Stimulated activated CD4-positive, alpha-beta T cell treated with anti-CD3 and anti-CD28 coated beads, Interleukin-15, amount 100 ng/mL, for 48 hours (primary cell): ENCODE measurements around the gene USP32.
A peak's percentile ranks its signal among the peaks of the same experiment; 100 is the strongest.

Experiments used
- DNase-seq, 2 donors: peaks; one replicate each; pipeline ENCODE4 v3.0.0-alpha.2; 2020; ENCODE audit warnings: low read depth in 2 of 2

Gene USP32

DNA sequence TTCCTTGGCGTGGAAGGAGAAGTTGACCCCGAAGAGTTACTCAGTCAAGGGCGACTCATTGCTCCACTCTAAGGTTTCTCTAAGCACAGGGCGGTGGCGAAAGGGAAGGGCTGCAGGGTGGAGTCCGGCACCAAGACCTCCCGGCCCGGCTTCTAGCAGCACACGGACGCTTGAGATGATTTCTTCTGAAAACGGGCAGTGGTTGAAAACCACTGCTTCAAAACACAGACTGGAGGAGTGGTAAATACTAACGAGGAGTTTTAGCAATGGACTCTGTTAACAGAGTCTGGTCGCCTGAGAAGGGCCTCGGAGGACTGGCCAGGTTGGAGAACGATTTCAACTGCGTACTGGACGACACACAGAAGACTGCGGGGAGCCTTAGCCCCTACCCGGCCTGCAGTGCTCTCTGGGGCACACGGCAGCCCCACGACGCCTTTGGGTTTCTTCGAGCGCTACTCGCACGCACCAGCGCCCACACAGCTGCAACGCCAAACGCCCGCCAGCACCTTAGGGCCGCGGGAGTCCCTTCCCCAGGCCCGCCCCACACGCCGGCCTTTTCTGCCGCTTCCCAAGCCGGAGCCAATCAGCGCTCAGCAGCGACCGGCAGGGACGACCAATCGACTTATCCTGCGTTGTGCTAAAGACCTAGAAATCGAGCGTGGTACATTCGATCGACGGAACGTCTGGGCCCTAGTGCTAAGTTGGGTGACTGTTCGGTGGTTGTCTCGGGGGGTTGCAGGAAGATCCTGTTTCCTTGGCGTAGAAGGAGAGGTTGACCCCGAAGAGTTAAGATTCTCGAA, 256.6 kb downstream of the USP32 start:
- peak; percentile 81 to 83 for DNase-seq

GRCh38 chr17:60134396-60135150, 257.4 kb downstream of the USP32 start:
- no peak for DNase-seq

- DNase-seq: no peak
Measured at GRCh38 chr17:60130466-60130865, 261.5 kb downstream of the USP32 start.

DNA sequence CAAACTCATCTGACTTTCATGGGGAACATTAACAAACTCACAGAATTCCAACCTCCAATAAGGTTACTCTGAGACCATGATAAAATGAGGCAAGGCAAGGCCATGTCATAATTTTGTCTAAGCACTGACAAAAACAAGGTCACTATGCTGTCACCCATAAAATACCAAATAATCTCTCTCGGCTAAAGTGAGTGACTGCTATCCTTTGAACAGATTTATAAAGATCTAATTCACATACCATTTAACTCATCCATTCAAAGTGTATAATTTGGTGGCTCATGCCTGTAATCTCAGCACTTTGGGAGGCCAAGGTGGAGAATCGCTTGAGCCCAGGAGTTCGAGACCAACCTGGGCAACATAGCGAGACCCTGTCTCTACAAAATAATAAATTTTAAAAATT, 262.8 kb downstream of the USP32 start:
- no peak for DNase-seq
